ENCODE measurements around the gene OTULIN. TPM values are rescaled to one million over a fixed set of nuclear protein-coding genes. Genes with fewer than 3 reads are reported as not detected.

OTULIN gene
- total and polyA plus RNA-seq, 2 experiments from 2014 or later, result 24.3 to 43.9 TPM

DNA sequence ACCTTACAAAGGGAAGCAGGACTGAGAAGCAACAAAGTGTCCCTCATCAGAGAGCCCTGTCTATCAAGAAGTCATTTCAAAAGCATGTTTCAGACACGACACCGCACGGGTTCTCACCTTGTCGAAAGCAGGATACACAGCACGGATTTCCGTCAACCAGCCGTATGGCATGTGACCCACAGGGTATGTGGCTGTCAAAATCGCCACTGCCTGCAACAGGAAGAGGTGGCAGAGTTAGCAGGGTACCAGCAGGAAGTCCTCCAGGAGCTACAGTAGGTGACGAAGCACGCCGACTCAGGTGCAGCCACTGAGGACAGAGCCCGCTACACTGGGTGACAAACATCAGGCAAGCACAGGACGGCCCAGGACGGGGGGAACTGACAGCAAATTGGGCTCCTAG lies 81.2 kb downstream of the OTULIN start:
- TF ChIP-seq NANOG (IDR thresholded peaks at IDR 0.05; ENCODE audit: borderline replicate concordance) (no peak), ZNF331 (CRISPR knock-in tag; IDR thresholded peaks at IDR 0.05; ENCODE audit: low read depth) (no peak), ZNF462 (CRISPR knock-in tag; IDR thresholded peaks at IDR 0.05) (no peak), JUNB (IDR thresholded peaks at IDR 0.05; ENCODE audit: unreplicated experiment) (no peak), ZNF114 (CRISPR knock-in tag; IDR thresholded peaks at IDR 0.05) (no peak), EZH2 (IDR thresholded peaks at IDR 0.05; ENCODE audit: low read depth, unreplicated experiment) (no peak), POLR2AphosphoS5 (IDR thresholded peaks at IDR 0.05; ENCODE audit: low read depth) (no peak), STAT1 (IDR thresholded peaks at IDR 0.05; ENCODE audit: unreplicated experiment) (no peak), CTCF (conservative IDR thresholded peaks at IDR 0.05; ENCODE audit: low read depth in 2 of 2) (no peak), EZH2phosphoT487 (IDR thresholded peaks at IDR 0.05; ENCODE audit: unreplicated experiment) (no peak), CREB1 (CRISPR knock-in tag; IDR thresholded peaks at IDR 0.05; ENCODE audit: low read depth) (no peak)
- TF ChIP-seq, protein P1, sequence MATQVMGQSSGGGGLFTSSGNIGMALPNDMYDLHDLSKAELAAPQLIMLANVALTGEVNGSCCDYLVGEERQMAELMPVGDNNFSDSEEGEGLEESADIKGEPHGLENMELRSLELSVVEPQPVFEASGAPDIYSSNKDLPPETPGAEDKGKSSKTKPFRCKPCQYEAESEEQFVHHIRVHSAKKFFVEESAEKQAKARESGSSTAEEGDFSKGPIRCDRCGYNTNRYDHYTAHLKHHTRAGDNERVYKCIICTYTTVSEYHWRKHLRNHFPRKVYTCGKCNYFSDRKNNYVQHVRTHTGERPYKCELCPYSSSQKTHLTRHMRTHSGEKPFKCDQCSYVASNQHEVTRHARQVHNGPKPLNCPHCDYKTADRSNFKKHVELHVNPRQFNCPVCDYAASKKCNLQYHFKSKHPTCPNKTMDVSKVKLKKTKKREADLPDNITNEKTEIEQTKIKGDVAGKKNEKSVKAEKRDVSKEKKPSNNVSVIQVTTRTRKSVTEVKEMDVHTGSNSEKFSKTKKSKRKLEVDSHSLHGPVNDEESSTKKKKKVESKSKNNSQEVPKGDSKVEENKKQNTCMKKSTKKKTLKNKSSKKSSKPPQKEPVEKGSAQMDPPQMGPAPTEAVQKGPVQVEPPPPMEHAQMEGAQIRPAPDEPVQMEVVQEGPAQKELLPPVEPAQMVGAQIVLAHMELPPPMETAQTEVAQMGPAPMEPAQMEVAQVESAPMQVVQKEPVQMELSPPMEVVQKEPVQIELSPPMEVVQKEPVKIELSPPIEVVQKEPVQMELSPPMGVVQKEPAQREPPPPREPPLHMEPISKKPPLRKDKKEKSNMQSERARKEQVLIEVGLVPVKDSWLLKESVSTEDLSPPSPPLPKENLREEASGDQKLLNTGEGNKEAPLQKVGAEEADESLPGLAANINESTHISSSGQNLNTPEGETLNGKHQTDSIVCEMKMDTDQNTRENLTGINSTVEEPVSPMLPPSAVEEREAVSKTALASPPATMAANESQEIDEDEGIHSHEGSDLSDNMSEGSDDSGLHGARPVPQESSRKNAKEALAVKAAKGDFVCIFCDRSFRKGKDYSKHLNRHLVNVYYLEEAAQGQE (IDR thresholded peaks at IDR 0.05; ENCODE audit: unreplicated experiment), result no peak
- TF ChIP-seq, protein P2, sequence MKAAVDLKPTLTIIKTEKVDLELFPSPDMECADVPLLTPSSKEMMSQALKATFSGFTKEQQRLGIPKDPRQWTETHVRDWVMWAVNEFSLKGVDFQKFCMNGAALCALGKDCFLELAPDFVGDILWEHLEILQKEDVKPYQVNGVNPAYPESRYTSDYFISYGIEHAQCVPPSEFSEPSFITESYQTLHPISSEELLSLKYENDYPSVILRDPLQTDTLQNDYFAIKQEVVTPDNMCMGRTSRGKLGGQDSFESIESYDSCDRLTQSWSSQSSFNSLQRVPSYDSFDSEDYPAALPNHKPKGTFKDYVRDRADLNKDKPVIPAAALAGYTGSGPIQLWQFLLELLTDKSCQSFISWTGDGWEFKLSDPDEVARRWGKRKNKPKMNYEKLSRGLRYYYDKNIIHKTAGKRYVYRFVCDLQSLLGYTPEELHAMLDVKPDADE (IDR thresholded peaks at IDR 0.05), result no peak
- Histone ChIP-seq H3F3A (replicated peaks; ENCODE audit: low read depth) (no peaks in the 10 kb centered on the region), H2AFZ (no peak overlapping the region), H3K27ac (ENCODE audit: low read depth) (no peak overlapping the region), H3K4me2 (no peak overlapping the region), H3K79me2 (replicated peaks; ENCODE audit: insufficient read depth) (no peaks in the 10 kb centered on the region), H3K9me2 (ENCODE audit: insufficient read depth) (no peaks in the 10 kb centered on the region), H3K4me1 (ENCODE audit: insufficient read depth) (peaks cover 20% of the 10 kb centered on the region), H3K4me3 (no peak overlapping the region), H3K27me3 (ENCODE audit: insufficient read depth) (no peaks in the 10 kb centered on the region), H3K36me3 (ENCODE audit: insufficient read depth) (no peaks in the 10 kb centered on the region), H4K20me1 (replicated peaks; ENCODE audit: insufficient read depth) (no peaks in the 10 kb centered on the region)
- Mint-ChIP-seq H3K4me3 (no peak overlapping the region), H3K9me3 (no peaks in the 10 kb centered on the region), H3K36me3 (ENCODE audit: low read depth) (0 out of 3 replicates have a peak, but pooled peaks cover 4% of the 10 kb centered on the region), H3K4me1 (peaks cover 25% of the 10 kb centered on the region), H3K27ac (no peak overlapping the region), H3K27me3 (ENCODE audit: insufficient read depth, low read depth, poor library complexity) (peaks cover 5% of the 10 kb centered on the region)
- DNase-seq (ENCODE audit: low spot score), result no peak
- no peak for ATAC-seq

All from GM23338 (cell line).